ENCODE results near the gene VAMP5. TPM values are rescaled to one million over a fixed set of nuclear protein-coding genes. Genes with fewer than 3 reads are reported as not detected.

VAMP5 gene
- total and polyA plus RNA-seq, 10 donors = 58.5 to 129 (median 72.1) TPM

DNA sequence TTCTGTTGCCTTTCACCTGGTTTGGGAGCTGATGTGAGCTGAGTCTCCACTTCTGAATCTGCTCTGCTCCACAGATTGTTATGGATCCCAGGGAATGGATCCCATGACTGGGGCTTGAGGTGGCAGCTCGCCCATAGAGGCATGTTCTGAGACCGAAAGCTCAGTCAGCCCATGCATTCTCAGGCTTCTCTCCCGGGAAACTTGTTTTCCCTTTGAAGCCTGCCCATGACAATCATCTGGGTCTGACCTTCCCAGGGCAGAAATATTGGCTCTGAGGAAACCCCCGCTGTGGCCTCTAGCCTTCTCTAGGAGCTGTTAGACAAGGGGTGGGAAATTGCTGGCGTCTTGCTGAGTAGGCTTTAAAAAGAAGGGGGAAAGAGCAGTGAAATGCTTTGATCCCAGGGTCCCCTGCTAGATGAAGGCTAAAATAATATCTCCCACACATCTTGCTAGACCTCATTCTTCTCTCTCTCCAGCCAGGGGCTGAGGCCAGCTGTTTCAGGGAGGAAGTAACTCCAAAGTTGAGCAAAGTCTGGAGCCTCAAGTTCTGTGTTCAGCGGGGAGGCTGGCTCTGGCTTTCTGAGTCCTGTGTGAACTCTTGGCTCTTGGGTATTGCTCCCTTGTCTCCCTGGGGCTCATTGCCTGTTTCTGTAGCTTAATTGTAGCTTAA lies 4.8 kb upstream of the VAMP5 start:
- intact Hi-C loops (cut with DNase I; ENCODE audit: low total_unique reads) = no loop called here
- Histone ChIP-seq H3K27ac (peak overlapping the region in 7 of 8 donors; percentile 68 to 89 (median 83)), H3K36me3 (peaks cover 0 to 29% (median 5%) of the 10 kb centered on the region in 6 donors), H3K4me3 (peak overlapping the region in 7 of 8 donors; percentile 23 to 73 (median 53)), H3K27me3 (replicated peaks in 1 of 7) (peaks cover 0 to 6% (median 0%) of the 10 kb centered on the region in 7 donors), H3K9me3 (no peaks in the 10 kb centered on the region), H3K4me1 (peaks cover 13 to 80% (median 57%) of the 10 kb centered on the region in 6 donors)
- 42 to 51% (median 44%) methylated on average over 6 of the region's 6 CpGs for WGBS, 5 donors
- TF ChIP-seq POLR2A (IDR thresholded peaks at IDR 0.05) (no peak), POLR2AphosphoS5 (IDR thresholded peaks at IDR 0.05) (no peak)
- TF ChIP-seq, protein P1, sequence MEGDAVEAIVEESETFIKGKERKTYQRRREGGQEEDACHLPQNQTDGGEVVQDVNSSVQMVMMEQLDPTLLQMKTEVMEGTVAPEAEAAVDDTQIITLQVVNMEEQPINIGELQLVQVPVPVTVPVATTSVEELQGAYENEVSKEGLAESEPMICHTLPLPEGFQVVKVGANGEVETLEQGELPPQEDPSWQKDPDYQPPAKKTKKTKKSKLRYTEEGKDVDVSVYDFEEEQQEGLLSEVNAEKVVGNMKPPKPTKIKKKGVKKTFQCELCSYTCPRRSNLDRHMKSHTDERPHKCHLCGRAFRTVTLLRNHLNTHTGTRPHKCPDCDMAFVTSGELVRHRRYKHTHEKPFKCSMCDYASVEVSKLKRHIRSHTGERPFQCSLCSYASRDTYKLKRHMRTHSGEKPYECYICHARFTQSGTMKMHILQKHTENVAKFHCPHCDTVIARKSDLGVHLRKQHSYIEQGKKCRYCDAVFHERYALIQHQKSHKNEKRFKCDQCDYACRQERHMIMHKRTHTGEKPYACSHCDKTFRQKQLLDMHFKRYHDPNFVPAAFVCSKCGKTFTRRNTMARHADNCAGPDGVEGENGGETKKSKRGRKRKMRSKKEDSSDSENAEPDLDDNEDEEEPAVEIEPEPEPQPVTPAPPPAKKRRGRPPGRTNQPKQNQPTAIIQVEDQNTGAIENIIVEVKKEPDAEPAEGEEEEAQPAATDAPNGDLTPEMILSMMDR (IDR thresholded peaks at IDR 0.05 in 8 of 11, conservative IDR thresholded peaks at IDR 0.05 in 3 of 11) = no peak
- no peak for DNase-seq

DNA sequence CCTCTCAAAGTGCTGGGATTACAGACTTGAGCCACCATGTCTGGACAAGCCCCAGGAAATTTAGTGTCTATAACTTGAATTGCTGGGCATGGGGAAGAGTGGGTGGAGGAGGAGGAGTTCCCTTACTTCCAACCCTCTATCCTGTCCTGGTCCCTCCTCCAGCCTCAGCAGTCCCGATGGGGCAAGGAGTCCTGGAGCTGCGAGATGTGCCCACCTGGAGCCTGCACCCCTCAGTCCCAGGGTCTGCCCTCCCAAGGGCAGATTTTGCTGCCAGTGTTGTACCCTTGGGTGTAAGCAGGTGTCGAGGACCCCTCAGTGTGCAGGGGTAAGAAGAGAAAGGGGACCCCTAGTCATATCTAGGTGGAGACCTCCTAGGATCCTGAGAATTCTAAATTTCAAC lies 4.0 kb upstream of the VAMP5 start:
- Histone ChIP-seq H3K9me3 (no peaks in the 10 kb centered on the region), H3K27me3 (replicated peaks in 1 of 7) (peaks cover 0 to 5% (median 0%) of the 10 kb centered on the region in 7 donors), H3K4me3 (peak overlapping the region in 2 of 8 donors; percentile 53 to 73), H3K27ac (peak overlapping the region in 5 of 8 donors; percentile 77 to 89 (median 86)), H3K4me1 (peaks cover 19 to 88% (median 63%) of the 10 kb centered on the region in 6 donors), H3K36me3 (peaks cover 0 to 29% (median 5%) of the 10 kb centered on the region in 6 donors)
- WGBS, 5 donors = 59 to 100% (median 85%) methylated on average over 3 of the region's 3 CpGs
- peak; percentile 44 for DNase-seq
- intact Hi-C loops (cut with DNase I; ENCODE audit: low total_unique reads) = no loop called here
- TF ChIP-seq POLR2AphosphoS5 (IDR thresholded peaks at IDR 0.05) (no peak), POLR2A (IDR thresholded peaks at IDR 0.05) (no peak)
- TF ChIP-seq, protein P1 (IDR thresholded peaks at IDR 0.05 in 8 of 11, conservative IDR thresholded peaks at IDR 0.05 in 3 of 11) = no peak

DNA sequence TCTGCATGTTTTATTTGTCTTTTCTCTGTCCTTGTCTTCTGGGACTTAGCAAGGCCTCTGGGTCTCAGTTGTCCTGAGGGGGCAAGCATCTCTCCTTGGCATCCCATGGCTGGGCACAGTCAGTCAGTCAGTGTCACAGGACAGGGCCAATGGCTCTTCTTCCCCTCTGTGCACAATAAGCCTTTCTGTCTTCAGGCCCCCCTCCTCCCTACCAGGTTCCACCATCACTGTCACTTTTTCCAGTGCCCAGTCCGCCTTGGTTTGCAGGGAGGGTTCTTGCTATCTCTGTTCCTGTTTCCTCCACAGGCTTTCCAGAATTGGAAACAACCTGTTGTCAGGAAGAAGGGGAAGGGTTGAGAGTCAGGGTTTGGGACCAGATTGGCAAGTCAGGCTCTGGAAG lies 1.7 kb upstream of the VAMP5 start:
- no peak for DNase-seq
- H3K4me3 ChIP-seq = no peak overlapping the region
- 37 to 75% (median 60%) methylated on average over 1 of the region's 1 CpG for WGBS, 5 donors
- TF ChIP-seq, protein P1 (IDR thresholded peaks at IDR 0.05 in 8 of 11, conservative IDR thresholded peaks at IDR 0.05 in 3 of 11) = no peak
- TF ChIP-seq POLR2A (IDR thresholded peaks at IDR 0.05) = no peak
- TF ChIP-seq POLR2AphosphoS5 (IDR thresholded peaks at IDR 0.05) = no peak
- peaks cover 33 to 100% (median 80%) of the 10 kb centered on the region in 6 donors for H3K4me1 ChIP-seq
- peaks cover 0 to 5% (median 0%) of the 10 kb centered on the region in 7 donors for H3K27me3 ChIP-seq (replicated peaks in 1 of 7)
- intact Hi-C loops (cut with DNase I; ENCODE audit: low total_unique reads) = no loop called here
- no peaks in the 10 kb centered on the region for H3K9me3 ChIP-seq
- H3K27ac ChIP-seq = peak overlapping the region in 4 of 8 donors; percentile 89 to 93 (median 92)
- H3K36me3 ChIP-seq = peaks cover 0 to 29% (median 5%) of the 10 kb centered on the region in 6 donors

DNA sequence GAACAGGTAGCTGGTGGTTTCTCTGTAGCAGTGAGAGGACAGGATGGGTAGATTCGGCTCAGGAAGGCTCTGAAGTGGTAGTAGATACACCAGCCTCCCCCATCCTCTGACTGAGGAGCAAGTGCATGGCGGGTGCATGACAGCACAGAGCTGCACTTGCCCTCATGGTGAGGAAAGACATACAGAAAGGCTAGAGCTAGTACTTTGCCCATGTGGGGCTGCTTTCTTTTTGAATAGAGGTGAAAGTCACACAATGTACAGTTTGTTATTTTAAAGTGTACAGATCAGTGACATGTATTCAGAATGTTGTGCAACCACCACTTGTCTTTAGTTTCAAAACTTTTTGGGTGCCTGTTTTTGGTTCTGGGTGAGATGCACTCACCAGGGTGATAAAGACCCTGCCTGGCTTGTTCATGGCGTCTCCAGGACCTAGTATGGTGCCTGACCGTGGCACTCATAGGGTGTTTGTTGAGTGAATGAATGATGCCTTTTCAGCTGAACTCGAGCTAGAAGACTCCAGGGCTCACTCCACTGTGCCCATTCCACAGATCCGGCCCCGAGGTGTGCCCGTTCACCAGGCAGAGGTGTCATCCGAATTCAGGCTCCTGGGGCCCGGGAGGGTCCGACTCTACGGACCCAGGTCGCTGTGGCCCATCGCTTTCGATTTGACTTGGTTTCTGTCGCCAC lies 421 bp upstream of the VAMP5 start:
- peak in 1 of 3 donors; percentile 42 for TF ChIP-seq POLR2AphosphoS5 (IDR thresholded peaks at IDR 0.05)
- TF ChIP-seq, protein P1 (IDR thresholded peaks at IDR 0.05 in 8 of 11, conservative IDR thresholded peaks at IDR 0.05 in 3 of 11) = no peak
- intact Hi-C loops (cut with DNase I; ENCODE audit: low total_unique reads) = no loop called here
- 19 to 32% (median 21%) methylated on average over 10 to 16 of the region's 16 CpGs for WGBS, 5 donors
- Histone ChIP-seq H3K4me3 (peak overlapping the region; percentile 39 to 77 (median 58)), H3K36me3 (peaks cover 0 to 29% (median 5%) of the 10 kb centered on the region in 6 donors), H3K27me3 (replicated peaks in 1 of 7) (peaks cover 0 to 5% (median 0%) of the 10 kb centered on the region in 7 donors), H3K27ac (peak overlapping the region; percentile 83 to 93 (median 88)), H3K9me3 (no peaks in the 10 kb centered on the region), H3K4me1 (peaks cover 43 to 100% (median 84%) of the 10 kb centered on the region in 6 donors)
- DNase-seq = no peak

Measured in spleen (tissue), 11 donors.